Heart left ventricle (tissue), 16 donors: ENCODE data around the gene REV3L. TPM values are rescaled to one million over a fixed set of nuclear protein-coding genes. Genes with fewer than 3 reads are reported as not detected.

Source experiments
- ATAC-seq, 4 donors: fragments of 200-7000 bp; cut with Tn5 transposase; one replicate each; pipeline ENCODE4 v1.9.1; 2020 to 2022; ENCODE audit warnings: moderate library complexity in 4 of 4, mild to moderate bottlenecking in 3 of 4, moderate number of reproducible peaks in 1 of 4
- DNase-seq, 5 donors: peaks; one replicate each; pipeline ENCODE4 v3.0.0-alpha.2; 2020
- H3K27ac ChIP-seq, 12 donors: fragments of 200-600 bp; sonication (generic) in 4 of 12; one replicate each; pipeline versions ENCODE4 v1.5.0 to v1.8.0; 2016 to 2022; ENCODE audit warnings: mild to moderate bottlenecking in 2 of 12
- H3K27me3 ChIP-seq, 9 donors: fragments of 200-600 bp; sonication (generic) in 2 of 9; one replicate each; pipeline versions ENCODE4 v1.5.1 to v1.8.0; 2016 to 2022; ENCODE audit warnings: mild to moderate bottlenecking in 3 of 9
- H3K36me3 ChIP-seq, 9 donors: fragments of 200-600 bp; sonication (generic) in 2 of 9; one replicate each; pipeline versions ENCODE4 v1.5.0 to v1.8.0; 2018 to 2022; ENCODE audit warnings: mild to moderate bottlenecking in 2 of 9
- H3K4me1 ChIP-seq, 12 donors: fragments of 200-600 bp; sonication (generic) in 4 of 12; one replicate each; pipeline versions ENCODE4 v1.5.0 to v1.8.0; 2016 to 2022; ENCODE audit warnings: mild to moderate bottlenecking in 3 of 12
- H3K4me3 ChIP-seq, 12 donors: fragments of 200-600 bp; sonication (generic) in 4 of 12; one replicate each; pipeline versions ENCODE4 v1.5.0 to v1.8.0; 2017 to 2022; ENCODE audit warnings: mild to moderate bottlenecking in 9 of 12, moderate library complexity in 4 of 12
- H3K9me3 ChIP-seq, 12 donors: fragments of 200-600 bp; sonication (generic) in 4 of 12; one replicate each; pipeline versions ENCODE4 v1.5.0 to v1.8.0; 2016 to 2022; ENCODE audit warnings: mild to moderate bottlenecking in 1 of 12
- POLR2A ChIP-seq, 2 donors: fragments of 450-650 bp; IDR thresholded peaks; one replicate each; pipeline ENCODE4 v1.6.1; 2017; ENCODE audit warnings: antibody characterized with exemption in 2 of 2, mild to moderate bottlenecking in 2 of 2, moderate library complexity in 2 of 2
- WGBS, 4 donors: extraction: QIAGEN DNeasy Blood & Tissue Kit in 2 of 4; methylation state at CpG; one replicate each; pipeline versions ENCODE4 v1.1.5 to v1.1.7; 2013 to 2018; 5-methylcytosine and 5-hydroxymethylcytosine counted together
- intact Hi-C, 10 donors: fragments of 100-400 bp; cut with DNase I; formaldehyde crosslinking; loops; one replicate each; pipeline versions ENCODE4 v1.11.1 to v1.14.2; 2022
- polyA plus RNA-seq, 2 donors: library from polyadenylated mRNA; stranded (reverse); fragments of 200-250 nt; gene quantifications; one replicate each; pipeline ENCODE4 v1.2.3, GENCODE V29; 2013
- total RNA-seq, 9 donors: library from RNA; depleted of rRNA in 2 of 9; stranded (reverse); fragments of >200 nt in 2 of 9; fragmentation: NEBNext Ultra II Directional in 3 of 9; extraction: Animal tissue kit (Norgen Biotek cat#: 25700) in 3 of 9; gene quantifications; one replicate each; pipeline versions ENCODE4 v1.1.0 to v1.2.4, GENCODE V29; 2016 to 2023
- TF ChIP-seq, protein P1 (sequence below), 12 donors: fragments of 200-600 bp; sonication (generic) in 4 of 12; IDR thresholded peaks; one replicate each; pipeline versions ENCODE4 v1.5.0 to v1.8.0; 2018 to 2022; ENCODE audit warnings: antibody characterized with exemption in 12 of 12, mild to moderate bottlenecking in 5 of 12
- donor health status: ischemic (EF 13 %, LVEDD 7.1; RV severe dilation, severe dysfunction).
- donor health status: healthy with polysubstance abuse.
- donor health status: DM: no; HTN: yes; CAD: no.
- donor health status: DM: no; HTN: no; CAD: no.
- donor health status: ischemic (EF 25% LVEDD 6.9; RV normal size, moderate dysfunction).
- donor health status: ischemic (EF 25% LVEDD 5.7; RV mildly dilated, moderate dysfunction).
- donor health status: healthy.
- donor health status: DM: yes; HTN: yes; CAD: no.
- donor health status: ischemic (EF 35%, LVEDD 5.7; RV mildly dilated, moderate dysfunction).
- donor health status: nonischemic (EF 11% LVEDD 7.7; RV severe dilation, severe dysfunction).
- donor health status: DM: yes; HTN: yes; CAD: no.
- donor health status: PGD.
- donor health status: ischemic (EF 29% LVEDD 5.4; RV normal size, mild dysfunction).
- donor health status: nonischemic (EF 23%, LVEDD 6.1; RV moderate dilation, normal function).

The REV3L gene
- total and polyA plus RNA-seq, 11 donors, result 6.1 to 20.0 (median 13.0) TPM

DNA sequence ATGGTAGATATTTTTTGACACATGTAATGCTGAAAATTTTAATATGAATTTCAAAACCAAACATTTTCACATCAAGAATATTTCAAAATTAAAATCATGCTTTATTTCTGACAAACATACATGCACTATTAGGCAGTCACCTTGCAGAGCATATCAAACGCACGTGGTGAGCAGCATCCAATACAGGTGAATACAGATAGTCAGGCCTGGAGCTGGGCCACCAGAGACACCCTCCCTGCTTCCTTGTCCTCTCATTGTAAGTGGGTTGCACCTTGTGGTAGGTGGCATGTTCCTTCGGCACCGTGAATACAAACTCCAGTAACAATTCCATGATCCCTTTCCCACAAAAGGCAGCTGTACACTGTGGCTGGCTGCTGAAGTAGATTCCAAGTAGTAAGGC is 8.9 kb downstream of the REV3L start:
- intact Hi-C loops, result loop anchor here in 3 of 10 donors (10.0 kb wide), 3 partner anchors 49 to 109 kb away; no protein-coding TSS in a partner anchor
- Histone ChIP-seq H3K27me3 (no peaks in the 10 kb centered on the region), H3K4me3 (no peak overlapping the region), H3K9me3 (no peaks in the 10 kb centered on the region), H3K27ac (no peak overlapping the region), H3K36me3 (peaks cover 0 to 9% (median 0%) of the 10 kb centered on the region in 9 donors), H3K4me1 (peaks cover 0 to 31% (median 16%) of the 10 kb centered on the region in 12 donors)
- WGBS, 4 donors, result 64 to 75% (median 70%) methylated on average over 4 of the region's 4 CpGs
- no peak for ATAC-seq
- TF ChIP-seq POLR2A (IDR thresholded peaks at IDR 0.05), result no peak
- TF ChIP-seq, protein P1, sequence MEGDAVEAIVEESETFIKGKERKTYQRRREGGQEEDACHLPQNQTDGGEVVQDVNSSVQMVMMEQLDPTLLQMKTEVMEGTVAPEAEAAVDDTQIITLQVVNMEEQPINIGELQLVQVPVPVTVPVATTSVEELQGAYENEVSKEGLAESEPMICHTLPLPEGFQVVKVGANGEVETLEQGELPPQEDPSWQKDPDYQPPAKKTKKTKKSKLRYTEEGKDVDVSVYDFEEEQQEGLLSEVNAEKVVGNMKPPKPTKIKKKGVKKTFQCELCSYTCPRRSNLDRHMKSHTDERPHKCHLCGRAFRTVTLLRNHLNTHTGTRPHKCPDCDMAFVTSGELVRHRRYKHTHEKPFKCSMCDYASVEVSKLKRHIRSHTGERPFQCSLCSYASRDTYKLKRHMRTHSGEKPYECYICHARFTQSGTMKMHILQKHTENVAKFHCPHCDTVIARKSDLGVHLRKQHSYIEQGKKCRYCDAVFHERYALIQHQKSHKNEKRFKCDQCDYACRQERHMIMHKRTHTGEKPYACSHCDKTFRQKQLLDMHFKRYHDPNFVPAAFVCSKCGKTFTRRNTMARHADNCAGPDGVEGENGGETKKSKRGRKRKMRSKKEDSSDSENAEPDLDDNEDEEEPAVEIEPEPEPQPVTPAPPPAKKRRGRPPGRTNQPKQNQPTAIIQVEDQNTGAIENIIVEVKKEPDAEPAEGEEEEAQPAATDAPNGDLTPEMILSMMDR (IDR thresholded peaks at IDR 0.05), result no peak
- DNase-seq, result no peak

DNA sequence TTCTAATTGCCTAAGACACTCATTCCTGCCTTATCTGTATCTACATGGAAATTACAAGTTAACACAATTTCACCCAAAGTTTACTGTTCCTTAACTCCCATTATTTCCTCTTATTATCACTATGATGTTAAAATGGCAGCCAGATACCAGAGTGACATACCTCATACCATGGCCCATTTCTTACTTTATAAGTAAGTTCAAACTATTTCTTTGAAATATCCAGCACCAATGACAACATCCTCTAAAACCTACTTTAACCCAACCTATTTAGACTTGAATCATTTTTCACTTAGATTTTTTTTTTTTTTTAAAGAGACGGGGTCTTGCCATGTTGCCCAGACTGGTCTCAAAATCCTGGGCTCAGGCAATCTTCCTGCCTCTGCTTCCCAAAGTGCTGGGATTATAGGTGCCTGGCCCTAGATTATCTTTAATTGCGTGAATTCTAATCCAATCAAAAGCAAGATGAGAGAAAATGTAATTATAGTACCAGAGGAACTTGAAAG is 10.0 kb downstream of the REV3L start:
- Histone ChIP-seq H3K27me3 (no peaks in the 10 kb centered on the region), H3K9me3 (no peaks in the 10 kb centered on the region), H3K27ac (no peak overlapping the region), H3K36me3 (peaks cover 0 to 9% (median 0%) of the 10 kb centered on the region in 9 donors), H3K4me3 (no peak overlapping the region), H3K4me1 (peaks cover 0 to 30% (median 12%) of the 10 kb centered on the region in 12 donors)
- 95 to 99% (median 97%) methylated on average over 2 of the region's 2 CpGs for WGBS, 4 donors
- no peak for DNase-seq
- intact Hi-C loops, result loop anchor here in 3 of 10 donors (10.0 kb wide), 3 partner anchors 48 to 108 kb away; no protein-coding TSS in a partner anchor
- no peak for ATAC-seq
- TF ChIP-seq POLR2A (IDR thresholded peaks at IDR 0.05), result no peak
- TF ChIP-seq, protein P1 (IDR thresholded peaks at IDR 0.05), result no peak

DNA sequence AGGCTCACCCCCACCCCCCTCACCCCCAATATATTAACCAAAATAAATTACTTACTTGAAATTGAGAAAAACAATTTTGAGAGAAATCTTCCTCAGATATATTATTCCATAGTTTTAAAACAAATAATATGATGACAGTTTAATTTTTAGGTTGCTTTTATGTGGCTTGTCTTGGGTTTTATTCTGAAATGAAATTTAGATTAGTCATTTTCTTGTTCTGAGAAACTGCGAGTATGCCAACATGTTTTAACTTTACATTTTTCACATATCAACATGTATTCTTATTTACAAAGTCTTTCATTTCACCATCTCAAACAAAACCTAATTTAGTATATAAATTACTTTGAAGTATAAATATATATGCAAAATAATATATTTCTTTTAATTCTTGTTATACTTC is 11.1 kb downstream of the REV3L start:
- WGBS, 4 donors, result 94 to 100% (median 97%) methylated on average over 1 of the region's 1 CpG
- H3K4me3 ChIP-seq, result no peak overlapping the region
- peaks cover 0 to 24% (median 5%) of the 10 kb centered on the region in 12 donors for H3K4me1 ChIP-seq
- intact Hi-C loops, result loop anchor here in 3 of 10 donors (10.0 kb wide), 3 partner anchors 47 to 107 kb away; no protein-coding TSS in a partner anchor
- no peak overlapping the region for H3K27ac ChIP-seq
- H3K36me3 ChIP-seq, result peaks cover 0 to 9% (median 0%) of the 10 kb centered on the region in 9 donors
- ATAC-seq (no peak), DNase-seq (no peak)
- H3K9me3 ChIP-seq, result no peaks in the 10 kb centered on the region
- TF ChIP-seq, protein P1 (IDR thresholded peaks at IDR 0.05), result no peak
- no peak for TF ChIP-seq POLR2A (IDR thresholded peaks at IDR 0.05)
- H3K27me3 ChIP-seq, result no peaks in the 10 kb centered on the region

DNA sequence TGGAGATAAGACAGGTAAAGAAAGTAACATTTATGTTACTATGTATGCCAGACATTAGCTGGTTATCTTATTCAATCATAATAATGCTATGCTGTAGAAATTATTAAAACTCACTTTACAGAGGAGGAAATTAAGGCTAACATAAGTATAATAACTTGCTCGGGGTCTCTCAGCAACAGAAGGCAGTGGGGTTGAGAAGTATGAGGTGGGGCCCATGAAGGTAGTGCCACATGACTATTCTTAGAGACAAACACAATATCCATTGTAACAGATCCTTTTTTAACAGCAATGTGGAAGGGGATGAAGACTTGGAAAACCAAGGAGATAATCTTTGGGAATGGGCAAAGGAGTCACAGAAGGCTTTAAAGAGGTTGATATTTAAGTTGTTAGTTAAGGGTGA is 11.5 kb downstream of the REV3L start:
- peaks cover 0 to 9% (median 0%) of the 10 kb centered on the region in 9 donors for H3K36me3 ChIP-seq
- intact Hi-C loops, result loop anchor here in 3 of 10 donors (10.0 kb wide), 3 partner anchors 47 to 107 kb away; no protein-coding TSS in a partner anchor
- H3K4me1 ChIP-seq, result peaks cover 0 to 21% (median 5%) of the 10 kb centered on the region in 12 donors
- ATAC-seq, result no peak
- 43 to 98% (median 68%) methylated on average over 1 of the region's 1 CpG for WGBS, 4 donors
- DNase-seq, result no peak
- H3K9me3 ChIP-seq, result no peaks in the 10 kb centered on the region
- H3K27ac ChIP-seq, result no peak overlapping the region
- TF ChIP-seq POLR2A (IDR thresholded peaks at IDR 0.05), result no peak
- TF ChIP-seq, protein P1 (IDR thresholded peaks at IDR 0.05), result no peak
- no peak overlapping the region for H3K4me3 ChIP-seq
- H3K27me3 ChIP-seq, result no peaks in the 10 kb centered on the region
